OCI-LY7 (cell line): ENCODE results near the gene ABHD6. TPM values are rescaled to one million over a fixed set of nuclear protein-coding genes. Genes with fewer than 3 reads are reported as not detected.

ENCODE experiments used
- BruUV-seq: library from RNA; stranded (reverse); fragments of 400-500 nt; replicated peaks from 2 replicates; lab custom pipeline; 2021; lab: Mats Ljungman, UMichigan
- CTCF ChIA-PET: fragments of 300-600 bp; sonication (Branson Sonifier 250); formaldehyde crosslinking; loops from one replicate; lab custom pipeline; 2022; ENCODE audit warnings: antibody characterized with exemption; ENCODE audit not compliant: unreplicated experiment; lab: Charles Lee
- POLR2A ChIA-PET: fragments of 300-600 bp; sonication (Branson Sonifier 250); formaldehyde crosslinking; loops from one replicate; lab custom pipeline; 2022; ENCODE audit warnings: antibody characterized with exemption; lab: Charles Lee
- DNase-seq: peaks from one replicate; pipeline ENCODE4 v3.0.0-alpha.2; 2015; ENCODE audit warnings: low spot score
- H2AFZ ChIP-seq: fragments of 200-600 bp; sonication (generic), shearing (Covaris generic); 2 replicates; pipeline ENCODE4 v1.6.1; 2014; ENCODE audit warnings: mild to moderate bottlenecking, antibody characterized with exemption, low read length, moderate library complexity
- H3K27ac ChIP-seq: fragments of 200-600 bp; sonication (generic); 2 replicates; pipeline ENCODE4 v1.5.1; 2014; ENCODE audit warnings: mixed run types, low read depth, mild to moderate bottlenecking, moderate library complexity, low read length, inconsistent platforms; ENCODE audit not compliant: poor library complexity, severe bottlenecking
- H3K36me3 ChIP-seq: fragments of 200-600 bp; sonication (generic); 2 replicates; pipeline ENCODE4 v1.6.1; 2014; ENCODE audit warnings: mild to moderate bottlenecking, antibody characterized with exemption, low read length, moderate library complexity, mixed read lengths; ENCODE audit not compliant: insufficient read depth
- H3K4me1 ChIP-seq: fragments of 200-600 bp; sonication (generic); 2 replicates; pipeline ENCODE4 v1.5.1; 2014; ENCODE audit warnings: mild to moderate bottlenecking, low read length; ENCODE audit not compliant: insufficient read depth, poor library complexity, severe bottlenecking
- H3K4me2 ChIP-seq: fragments of 200-600 bp; sonication (generic); 2 replicates; pipeline ENCODE4 v1.6.1; 2014; ENCODE audit warnings: mild to moderate bottlenecking, low read length
- H3K4me3 ChIP-seq: fragments of 200-600 bp; sonication (generic); 2 replicates; pipeline ENCODE4 v1.5.1; 2014; ENCODE audit warnings: mild to moderate bottlenecking, low read depth, low read length; ENCODE audit not compliant: poor library complexity, severe bottlenecking
- H3K79me2 ChIP-seq: fragments of 200-600 bp; sonication (generic); 2 replicates; pipeline ENCODE4 v1.6.1; 2016; ENCODE audit warnings: low read depth, mild to moderate bottlenecking, low read length, moderate library complexity, mixed read lengths; ENCODE audit not compliant: insufficient read depth
- H3K9me2 ChIP-seq: fragments of 200-600 bp; sonication (generic); 2 replicates; pipeline ENCODE4 v1.6.1; 2016; ENCODE audit warnings: mild to moderate bottlenecking, low read length, mixed read lengths; ENCODE audit not compliant: insufficient read depth
- H3K9me3 ChIP-seq: fragments of 200-600 bp; sonication (generic); 2 replicates; pipeline ENCODE4 v1.6.1; 2014; ENCODE audit warnings: mild to moderate bottlenecking, mixed run types, low read length, mixed read lengths
- H4K20me1 ChIP-seq: fragments of 200-600 bp; sonication (generic); 2 replicates; pipeline ENCODE4 v1.6.1; 2014; ENCODE audit warnings: mild to moderate bottlenecking, antibody characterized with exemption, low read length, moderate library complexity, mixed read lengths; ENCODE audit not compliant: insufficient read depth
- EZH2phosphoT487 ChIP-seq: fragments of 200-600 bp; sonication (generic); IDR thresholded peaks from 2 replicates; pipeline ENCODE4 v1.6.1; 2018; ENCODE audit warnings: low read depth, borderline replicate concordance, mild to moderate bottlenecking, mixed run types, antibody characterized with exemption, low read length, moderate library complexity, mixed read lengths
- intact Hi-C: fragments of 100-400 bp; cut with micrococcal nuclease; formaldehyde crosslinking; loops from one replicate; pipeline ENCODE4 v1.10.0; 2022; ENCODE audit not compliant: unreplicated experiment
- total RNA-seq, 2 experiments: library from RNA; depleted of rRNA in 1 of 2; stranded (reverse); fragments of >200 nt in 1 of 2; shearing (Covaris generic) in 1 of 2; gene quantifications; 2 replicates each; pipeline ENCODE4 v1.2.3, GENCODE V29; 2014 to 2022
- TF ChIP-seq, protein P1 (sequence below): fragments of 200-600 bp; sonication (generic); conservative IDR thresholded peaks from 2 replicates; pipeline ENCODE4 v1.5.1; 2014; ENCODE audit warnings: mild to moderate bottlenecking, antibody characterized with exemption, low read length, moderate library complexity, mixed read lengths

The ABHD6 gene
- total RNA-seq, 2 experiments from 2014 or later: 5.8 to 10.7 TPM

DNA sequence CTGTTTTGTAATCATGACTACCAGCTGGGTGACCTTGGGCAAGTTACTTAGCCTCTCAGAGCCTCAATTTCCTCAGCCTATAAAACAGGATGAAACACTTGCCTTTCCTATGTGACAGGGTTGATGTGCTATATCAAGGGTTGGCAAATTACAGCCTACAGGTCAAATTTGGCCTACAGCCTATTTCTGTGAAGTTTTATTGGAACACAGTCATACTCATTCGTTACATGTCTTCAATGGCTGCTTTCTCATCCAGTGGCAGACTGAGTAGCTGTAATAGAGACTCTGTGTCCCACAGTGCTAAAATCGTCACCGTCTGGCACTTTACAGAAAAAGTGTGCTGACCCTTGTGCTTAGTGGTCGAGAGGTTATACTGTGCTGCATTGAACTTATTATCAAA is 16.6 kb downstream of the ABHD6 start:
- ChIA-PET CTCF (no interaction called here), POLR2A (no interaction called here)
- Histone ChIP-seq H3K36me3 (peaks cover 4% of the 10 kb centered on the region; the same call in 1 of the 2 replicates), H3K9me2 (no peaks in the 10 kb centered on the region), H3K27ac (no peak overlapping the region), H3K4me3 (no peak overlapping the region), H3K4me1 (no peaks in the 10 kb centered on the region), H4K20me1 (no peaks in the 10 kb centered on the region), H3K4me2 (no peak overlapping the region), H2AFZ (no peak overlapping the region), H3K79me2 (no peaks in the 10 kb centered on the region), H3K9me3 (no peaks in the 10 kb centered on the region)
- BruUV-seq: no TSS peak
- no peak for DNase-seq
- intact Hi-C loops: no loop called here
- TF ChIP-seq, protein P1, sequence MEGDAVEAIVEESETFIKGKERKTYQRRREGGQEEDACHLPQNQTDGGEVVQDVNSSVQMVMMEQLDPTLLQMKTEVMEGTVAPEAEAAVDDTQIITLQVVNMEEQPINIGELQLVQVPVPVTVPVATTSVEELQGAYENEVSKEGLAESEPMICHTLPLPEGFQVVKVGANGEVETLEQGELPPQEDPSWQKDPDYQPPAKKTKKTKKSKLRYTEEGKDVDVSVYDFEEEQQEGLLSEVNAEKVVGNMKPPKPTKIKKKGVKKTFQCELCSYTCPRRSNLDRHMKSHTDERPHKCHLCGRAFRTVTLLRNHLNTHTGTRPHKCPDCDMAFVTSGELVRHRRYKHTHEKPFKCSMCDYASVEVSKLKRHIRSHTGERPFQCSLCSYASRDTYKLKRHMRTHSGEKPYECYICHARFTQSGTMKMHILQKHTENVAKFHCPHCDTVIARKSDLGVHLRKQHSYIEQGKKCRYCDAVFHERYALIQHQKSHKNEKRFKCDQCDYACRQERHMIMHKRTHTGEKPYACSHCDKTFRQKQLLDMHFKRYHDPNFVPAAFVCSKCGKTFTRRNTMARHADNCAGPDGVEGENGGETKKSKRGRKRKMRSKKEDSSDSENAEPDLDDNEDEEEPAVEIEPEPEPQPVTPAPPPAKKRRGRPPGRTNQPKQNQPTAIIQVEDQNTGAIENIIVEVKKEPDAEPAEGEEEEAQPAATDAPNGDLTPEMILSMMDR: no peak
- no peak for TF ChIP-seq EZH2phosphoT487

DNA sequence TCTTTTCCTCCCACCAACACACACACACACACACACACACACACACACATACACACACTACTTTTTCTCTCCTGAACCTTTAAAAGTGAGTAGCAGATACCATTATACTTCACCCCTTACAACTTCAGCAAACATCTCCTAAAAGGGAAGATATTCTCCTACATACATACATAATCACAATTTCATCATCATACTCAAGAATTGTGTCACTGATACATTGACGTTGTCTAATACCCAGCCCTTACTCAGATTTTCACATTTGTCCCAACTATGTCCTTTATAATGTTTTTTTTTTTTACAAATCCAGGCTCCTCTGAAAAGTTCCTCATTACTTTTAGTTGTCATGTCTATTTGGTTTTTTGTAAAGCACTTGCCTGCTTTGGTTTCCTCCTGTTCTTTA is 18.5 kb downstream of the ABHD6 start:
- Histone ChIP-seq H3K4me2 (no peak overlapping the region), H4K20me1 (no peaks in the 10 kb centered on the region)

DNA sequence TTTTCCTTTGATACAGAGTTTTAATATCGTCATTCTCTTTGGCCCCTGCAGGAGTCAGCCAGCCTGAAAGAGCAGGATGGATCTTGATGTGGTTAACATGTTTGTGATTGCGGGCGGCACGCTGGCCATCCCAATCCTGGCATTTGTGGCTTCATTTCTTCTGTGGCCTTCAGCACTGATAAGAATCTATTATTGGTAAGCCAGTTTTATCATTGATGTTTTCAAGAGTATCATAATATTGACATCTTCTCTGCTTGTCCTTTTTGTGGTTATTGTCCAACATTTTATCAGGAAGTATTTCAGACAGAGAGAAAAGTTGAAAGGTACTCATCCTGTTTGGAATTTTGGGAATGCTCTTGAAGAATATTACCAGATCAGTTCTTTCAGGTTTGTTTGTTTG is 18.9 kb downstream of the ABHD6 start:
- TF ChIP-seq EZH2phosphoT487: no peak
- TF ChIP-seq, protein P1: no peak
- no peaks in the 10 kb centered on the region for H3K79me2 ChIP-seq
- H3K4me2 ChIP-seq: no peak overlapping the region
- no peak for DNase-seq
- ChIA-PET POLR2A (no interaction called here), CTCF (no interaction called here)
- no peak overlapping the region for H3K4me3 ChIP-seq
- no peaks in the 10 kb centered on the region for H4K20me1 ChIP-seq
- intact Hi-C loops: no loop called here
- H3K9me2 ChIP-seq: no peaks in the 10 kb centered on the region
- H3K36me3 ChIP-seq: peaks cover 4% of the 10 kb centered on the region; the same call in 1 of the 2 replicates
- H3K4me1 ChIP-seq: no peaks in the 10 kb centered on the region
- no peak overlapping the region for H3K27ac ChIP-seq
- no TSS peak for BruUV-seq
- H3K9me3 ChIP-seq: no peaks in the 10 kb centered on the region
- H2AFZ ChIP-seq: no peak overlapping the region

More for the DNA sequence above, 18.5 kb downstream of the ABHD6 start:
- DNase-seq: no peak
- Histone ChIP-seq H3K27ac (no peak overlapping the region), H2AFZ (no peak overlapping the region), H3K79me2 (no peaks in the 10 kb centered on the region), H3K36me3 (peaks cover 4% of the 10 kb centered on the region; the same call in 1 of the 2 replicates), H3K4me1 (no peaks in the 10 kb centered on the region), H3K4me3 (no peak overlapping the region), H3K9me3 (no peaks in the 10 kb centered on the region), H3K9me2 (no peaks in the 10 kb centered on the region)
- intact Hi-C loops: no loop called here
- ChIA-PET CTCF (no interaction called here), POLR2A (interaction anchor here (0.6 kb wide), 1 partner anchor 16 kb away, joined by 3 read pairs; no protein-coding TSS in a partner anchor)
- BruUV-seq: no TSS peak
- TF ChIP-seq, protein P1: no peak
- no peak for TF ChIP-seq EZH2phosphoT487
